ENCODE results near the gene GCDH.

GCDH gene

GRCh38 chr19:12938779-12939601 lies 48.0 kb downstream of the GCDH start:
- FAIRE-seq (no peak), DNase-seq (ENCODE audit: insufficient read length, low spot score) (no peak)
- TF ChIP-seq, protein P1, sequence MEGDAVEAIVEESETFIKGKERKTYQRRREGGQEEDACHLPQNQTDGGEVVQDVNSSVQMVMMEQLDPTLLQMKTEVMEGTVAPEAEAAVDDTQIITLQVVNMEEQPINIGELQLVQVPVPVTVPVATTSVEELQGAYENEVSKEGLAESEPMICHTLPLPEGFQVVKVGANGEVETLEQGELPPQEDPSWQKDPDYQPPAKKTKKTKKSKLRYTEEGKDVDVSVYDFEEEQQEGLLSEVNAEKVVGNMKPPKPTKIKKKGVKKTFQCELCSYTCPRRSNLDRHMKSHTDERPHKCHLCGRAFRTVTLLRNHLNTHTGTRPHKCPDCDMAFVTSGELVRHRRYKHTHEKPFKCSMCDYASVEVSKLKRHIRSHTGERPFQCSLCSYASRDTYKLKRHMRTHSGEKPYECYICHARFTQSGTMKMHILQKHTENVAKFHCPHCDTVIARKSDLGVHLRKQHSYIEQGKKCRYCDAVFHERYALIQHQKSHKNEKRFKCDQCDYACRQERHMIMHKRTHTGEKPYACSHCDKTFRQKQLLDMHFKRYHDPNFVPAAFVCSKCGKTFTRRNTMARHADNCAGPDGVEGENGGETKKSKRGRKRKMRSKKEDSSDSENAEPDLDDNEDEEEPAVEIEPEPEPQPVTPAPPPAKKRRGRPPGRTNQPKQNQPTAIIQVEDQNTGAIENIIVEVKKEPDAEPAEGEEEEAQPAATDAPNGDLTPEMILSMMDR (IDR thresholded peaks at IDR 0.05; ENCODE audit: insufficient read depth, missing control alignments) = no peak

DNA sequence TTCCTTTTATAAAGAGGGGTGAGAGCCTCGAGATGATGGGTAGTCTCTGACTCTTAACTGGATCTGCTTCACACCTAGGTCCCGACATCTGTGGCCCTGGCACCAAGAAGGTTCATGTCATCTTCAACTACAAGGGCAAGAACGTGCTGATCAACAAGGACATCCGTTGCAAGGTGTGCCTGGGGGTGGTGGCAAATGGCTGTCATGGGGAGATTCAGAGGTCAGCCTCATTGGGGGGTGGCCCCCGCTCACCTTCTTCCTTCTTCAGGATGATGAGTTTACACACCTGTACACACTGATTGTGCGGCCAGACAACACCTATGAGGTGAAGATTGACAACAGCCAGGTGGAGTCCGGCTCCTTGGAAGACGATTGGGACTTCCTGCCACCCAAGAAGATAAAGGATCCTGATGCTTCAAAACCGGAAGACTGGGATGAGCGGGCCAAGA lies 49.0 kb downstream of the GCDH start:
- TF ChIP-seq, protein P1 (IDR thresholded peaks at IDR 0.05; ENCODE audit: insufficient read depth, missing control alignments) = no peak
- FAIRE-seq = no peak
- no peak for DNase-seq (ENCODE audit: insufficient read length, low spot score)

DNA sequence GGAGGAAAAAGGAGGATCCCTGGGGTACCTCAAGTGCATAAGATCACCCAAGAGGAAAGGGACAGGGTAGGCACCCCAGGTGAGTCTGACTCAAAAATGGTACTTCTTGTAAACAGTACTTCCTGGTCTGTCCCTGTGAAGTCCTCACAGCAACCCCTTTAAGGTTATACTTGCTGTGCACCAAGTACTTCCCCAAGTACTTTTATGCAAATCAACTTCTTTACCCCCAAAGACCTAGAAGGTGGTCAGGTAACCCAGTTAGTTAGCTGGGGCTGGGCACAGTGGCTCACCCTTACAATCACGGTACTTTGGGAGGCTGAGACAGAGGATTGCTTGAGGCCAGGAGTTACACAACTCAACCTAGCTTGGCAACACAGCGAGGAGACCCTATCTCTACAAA lies 49.9 kb downstream of the GCDH start:
- no peak for DNase-seq (ENCODE audit: insufficient read length, low spot score)
- FAIRE-seq = no peak
- TF ChIP-seq, protein P1 (IDR thresholded peaks at IDR 0.05; ENCODE audit: insufficient read depth, missing control alignments) = no peak

- FAIRE-seq (no peak), DNase-seq (ENCODE audit: insufficient read length, low spot score) (no peak)
- TF ChIP-seq, protein P1 (IDR thresholded peaks at IDR 0.05; ENCODE audit: insufficient read depth, missing control alignments) = no peak
Measured at GRCh38 chr19:12943437-12944044, 52.6 kb downstream of the GCDH start.

DNA sequence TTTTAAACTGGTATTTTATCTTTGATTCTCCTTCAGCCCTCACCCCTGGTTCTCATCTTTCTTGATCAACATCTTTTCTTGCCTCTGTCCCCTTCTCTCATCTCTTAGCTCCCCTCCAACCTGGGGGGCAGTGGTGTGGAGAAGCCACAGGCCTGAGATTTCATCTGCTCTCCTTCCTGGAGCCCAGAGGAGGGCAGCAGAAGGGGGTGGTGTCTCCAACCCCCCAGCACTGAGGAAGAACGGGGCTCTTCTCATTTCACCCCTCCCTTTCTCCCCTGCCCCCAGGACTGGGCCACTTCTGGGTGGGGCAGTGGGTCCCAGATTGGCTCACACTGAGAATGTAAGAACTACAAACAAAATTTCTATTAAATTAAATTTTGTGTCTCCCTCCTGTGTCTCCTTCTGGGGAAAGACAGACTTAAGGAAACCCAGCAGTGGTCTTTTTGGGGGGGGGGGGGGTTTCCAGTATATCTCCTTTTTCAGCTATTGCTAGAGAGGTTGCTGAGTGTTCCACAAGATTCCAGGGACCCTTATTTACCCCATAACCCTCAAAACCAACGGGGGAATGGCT lies 53.2 kb downstream of the GCDH start:
- TF ChIP-seq, protein P1 (IDR thresholded peaks at IDR 0.05; ENCODE audit: insufficient read depth, missing control alignments) = no peak
- no peak for DNase-seq (ENCODE audit: insufficient read length, low spot score)
- no peak for FAIRE-seq

- TF ChIP-seq, protein P1 (IDR thresholded peaks at IDR 0.05; ENCODE audit: insufficient read depth, missing control alignments) = no peak
- DNase-seq (ENCODE audit: insufficient read length, low spot score) (peak; percentile 91), FAIRE-seq (no peak)
Measured at GRCh38 chr19:12945479-12946091, 54.6 kb downstream of the GCDH start, which contains the start of gene RAD23A. Gene RAD23A, plus strand, starts transcription at chr19:12945862. Its CDS starts 87 bp downstream, at chr19:12945949.
